ENCODE data around the gene SLC4A4.

The SLC4A4 gene

GRCh38 chr4:71593311-71593710, 254.5 kb downstream of the SLC4A4 start:
- DNase-seq (ENCODE audit: low read depth, low spot score), result no peak

- DNase-seq (ENCODE audit: low read depth, low spot score), result no peak
Observed at GRCh38 chr4:71595576-71596108, 256.8 kb downstream of the SLC4A4 start.

- DNase-seq (ENCODE audit: low read depth, low spot score), result no peak
Observed at GRCh38 chr4:71599578-71599977, 260.8 kb downstream of the SLC4A4 start.

- DNase-seq (ENCODE audit: low read depth, low spot score), result no peak
Observed at GRCh38 chr4:71602289-71602900, 263.6 kb downstream of the SLC4A4 start.

- DNase-seq (ENCODE audit: low read depth, low spot score), result no peak
Observed at GRCh38 chr4:71604785-71605184, 266.0 kb downstream of the SLC4A4 start.

GRCh38 chr4:71607109-71607508, 268.3 kb downstream of the SLC4A4 start:
- DNase-seq (ENCODE audit: low read depth, low spot score), result no peak

- no peak for DNase-seq (ENCODE audit: low read depth, low spot score)
Observed at GRCh38 chr4:71607780-71608677, 269.2 kb downstream of the SLC4A4 start.

- no peak for DNase-seq (ENCODE audit: low read depth, low spot score)
Observed at GRCh38 chr4:71608678-71609071, 269.9 kb downstream of the SLC4A4 start.

- no peak for DNase-seq (ENCODE audit: low read depth, low spot score)
Observed at GRCh38 chr4:71609167-71609566, 270.3 kb downstream of the SLC4A4 start.

- DNase-seq (ENCODE audit: low read depth, low spot score), result no peak
Observed at GRCh38 chr4:71609651-71610050, 270.8 kb downstream of the SLC4A4 start.

GRCh38 chr4:71614621-71615020, 275.8 kb downstream of the SLC4A4 start:
- DNase-seq (ENCODE audit: low read depth, low spot score), result no peak

GRCh38 chr4:71616168-71616811, 277.5 kb downstream of the SLC4A4 start:
- no peak for DNase-seq (ENCODE audit: low read depth, low spot score)
